NB4 (cell line): Measurements from ENCODE around the gene IL10.

Source experiments
- DNase-seq: peaks from one replicate; pipeline ENCODE4 v3.0.0; 2010; ENCODE audit warnings: low read depth
- H3K4me3 ChIP-seq: one replicate; pipeline ENCODE4 v1.5.1; 2011; ENCODE audit warnings: mild to moderate bottlenecking, low read depth, low read length, moderate library complexity
- CTCF ChIP-seq: IDR thresholded peaks from one replicate; pipeline ENCODE4 v1.5.1; 2012; ENCODE audit warnings: low read depth, low read length
- MAX ChIP-seq: IDR thresholded peaks from 2 replicates; pipeline ENCODE4 v1.6.1; 2011; ENCODE audit warnings: low read depth, low read length
- MYC ChIP-seq: IDR thresholded peaks from 2 replicates; pipeline ENCODE4 v1.6.1; 2011; ENCODE audit warnings: low read depth, low read length
- POLR2A ChIP-seq: IDR thresholded peaks from 2 replicates; pipeline ENCODE4 v1.6.1; 2011; ENCODE audit warnings: mild to moderate bottlenecking; ENCODE audit not compliant: insufficient read length; ENCODE audit errors: extremely low read depth

IL10 gene

DNA sequence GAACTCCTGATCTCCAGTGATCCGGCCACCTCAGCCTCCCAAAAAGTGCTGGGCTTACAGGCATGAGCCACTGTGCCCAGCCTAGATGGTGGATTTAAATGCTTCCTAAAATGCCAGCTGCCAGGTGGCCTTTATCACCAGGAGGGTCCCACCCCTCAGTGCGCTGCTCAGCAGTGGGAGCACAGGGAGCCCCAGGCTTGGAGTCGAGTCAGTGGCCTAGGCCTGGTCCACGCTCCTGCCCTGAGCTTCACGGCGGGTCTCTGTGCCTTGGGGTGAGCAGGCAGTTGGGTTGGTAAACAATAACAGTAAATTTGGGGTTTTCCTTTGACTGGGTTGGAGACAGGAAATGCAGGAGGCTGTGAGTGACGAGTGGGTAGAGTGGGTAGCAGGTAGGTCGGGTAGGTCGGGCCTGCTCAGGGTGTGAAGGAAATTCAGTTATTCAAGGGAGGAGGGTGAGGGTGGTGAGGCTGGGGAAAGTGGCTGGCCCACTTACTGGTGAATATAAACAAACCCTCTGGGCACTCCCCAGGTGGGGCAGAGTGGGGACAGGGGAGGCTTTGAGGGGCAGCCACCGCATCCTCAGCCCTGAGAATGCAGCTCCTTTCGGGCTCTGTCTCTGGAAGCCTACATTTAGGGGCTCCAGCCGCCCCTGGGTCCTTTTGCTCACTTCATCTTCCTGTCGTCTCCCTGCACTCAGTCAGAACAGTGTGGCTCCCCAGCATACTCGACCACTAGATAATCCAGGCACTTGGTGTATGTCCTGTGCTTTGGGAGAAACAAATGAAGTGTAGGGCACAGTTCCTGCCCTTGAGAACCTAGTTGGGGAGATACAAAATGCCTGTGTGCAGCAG is 35.2 kb downstream of the IL10 start:
- TF ChIP-seq MAX, result no peak
- TF ChIP-seq CTCF, result no peak
- no peak for TF ChIP-seq POLR2A
- TF ChIP-seq MYC, result no peak
- no peak overlapping the region for H3K4me3 ChIP-seq
- DNase-seq, result no peak

DNA sequence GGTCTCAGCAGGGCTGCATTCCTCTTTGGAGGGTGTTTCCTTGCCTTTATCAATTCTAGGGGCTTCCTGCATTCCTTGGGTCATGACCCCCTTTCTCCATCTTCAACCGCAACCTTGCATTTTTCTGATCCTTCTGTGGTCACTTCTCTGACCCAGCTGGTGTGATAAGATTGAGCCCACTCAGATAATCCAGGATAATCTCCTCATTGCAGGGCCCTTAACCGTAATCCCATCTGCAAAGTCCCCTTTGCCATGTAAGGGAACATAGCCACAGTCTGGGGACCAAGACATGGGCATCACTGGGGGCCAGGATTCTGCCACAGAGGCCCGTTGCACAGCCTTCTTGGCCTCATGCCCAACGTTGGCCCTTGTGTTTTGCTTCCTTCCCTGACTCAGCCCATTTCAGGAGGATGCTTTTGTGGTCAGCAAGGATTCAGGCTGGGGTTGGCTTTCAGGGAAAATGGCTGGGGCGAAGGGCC is 36.7 kb downstream of the IL10 start:
- TF ChIP-seq MAX (no peak), MYC (no peak), POLR2A (no peak), CTCF (no peak)
- H3K4me3 ChIP-seq, result no peak overlapping the region
- no peak for DNase-seq

- TF ChIP-seq MAX (no peak), POLR2A (no peak), CTCF (peak; percentile 82), MYC (no peak)
- no peak overlapping the region for H3K4me3 ChIP-seq
- peak; percentile 55 for DNase-seq
Observed at GRCh38 chr1:206734499-206735142, 37.7 kb downstream of the IL10 start.

- TF ChIP-seq MYC (no peak), POLR2A (no peak), CTCF (no peak), MAX (no peak)
- H3K4me3 ChIP-seq, result no peak overlapping the region
- DNase-seq, result no peak
Observed at GRCh38 chr1:206732992-206733391, 39.3 kb downstream of the IL10 start.

DNA sequence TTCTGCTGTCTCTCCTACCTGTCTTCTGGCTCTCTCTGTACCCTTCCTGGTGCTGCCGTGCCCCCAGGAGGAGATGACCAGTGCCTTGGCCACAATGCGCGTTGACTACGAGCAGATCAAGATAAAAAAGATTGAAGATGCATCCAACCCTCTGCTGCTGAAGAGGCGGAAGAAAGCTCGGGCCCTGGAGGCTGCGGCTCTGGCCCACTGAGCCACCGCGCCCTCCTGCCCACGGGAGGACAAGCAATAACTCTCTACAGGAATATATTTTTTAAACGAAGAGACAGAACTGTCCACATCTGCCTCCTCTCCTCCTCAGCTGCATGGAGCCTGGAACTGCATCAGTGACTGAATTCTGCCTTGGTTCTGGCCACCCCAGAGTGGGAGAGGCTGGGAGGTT is 39.8 kb downstream of the IL10 start:
- TF ChIP-seq MAX, result no peak
- TF ChIP-seq POLR2A, result no peak
- TF ChIP-seq MYC, result no peak
- no peak for TF ChIP-seq CTCF
- H3K4me3 ChIP-seq, result no peak overlapping the region
- DNase-seq, result no peak
